NCI-H748 (cell line): ENCODE data around the gene TEX22.
A peak's percentile ranks its signal among the peaks of the same experiment; 100 is the strongest.

Experiments
- DNase-seq: peaks from one replicate; lab custom pipeline; 2025; ENCODE audit not compliant: unreplicated experiment; lab: John Stamatoyannopoulos, UW

Gene TEX22

GRCh38 chr14:105398726-105399465, 558 bp downstream of the TEX22 start:
- peak; percentile 89 for DNase-seq

DNA sequence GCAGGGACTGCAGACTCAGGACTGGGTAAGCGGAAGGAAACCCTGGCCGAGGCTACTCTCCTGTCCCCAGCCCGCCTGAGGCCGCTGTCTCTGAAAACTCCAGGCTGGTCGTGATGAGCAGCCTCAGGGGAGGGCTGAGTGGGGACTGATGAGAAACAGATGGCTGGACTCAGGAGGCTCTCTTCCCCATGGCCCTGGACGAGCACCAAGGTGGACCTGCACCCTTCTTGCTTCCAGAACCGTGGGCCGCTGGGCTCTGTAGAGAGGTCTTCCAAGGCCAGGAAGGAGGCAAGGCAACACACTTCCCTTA, 1.1 kb downstream of the TEX22 start:
- DNase-seq = no peak

GRCh38 chr14:105400016-105400415, 1.7 kb downstream of the TEX22 start:
- DNase-seq = no peak

GRCh38 chr14:105401699-105402098, 3.4 kb downstream of the TEX22 start:
- no peak for DNase-seq

DNA sequence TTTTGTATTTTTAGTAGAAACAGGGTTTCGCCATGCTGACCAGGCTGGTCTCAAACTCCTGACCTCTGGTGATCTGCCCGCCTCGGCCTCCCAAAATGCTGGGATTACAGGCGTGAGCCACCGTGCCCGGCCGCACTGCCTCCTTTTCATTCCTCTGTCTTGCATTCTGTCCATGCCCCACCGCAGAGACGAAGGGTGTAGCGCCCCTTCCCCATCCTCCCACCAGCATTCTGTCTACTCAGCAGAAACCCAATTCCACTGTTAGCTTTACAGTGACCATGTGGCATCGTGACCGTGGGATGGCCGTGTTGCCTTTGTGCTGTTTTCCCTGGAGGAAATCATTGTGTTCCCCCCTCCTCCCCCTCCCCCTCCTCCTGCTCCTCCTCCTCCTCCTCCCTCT, 10.3 kb downstream of the TEX22 start:
- DNase-seq = no peak

DNA sequence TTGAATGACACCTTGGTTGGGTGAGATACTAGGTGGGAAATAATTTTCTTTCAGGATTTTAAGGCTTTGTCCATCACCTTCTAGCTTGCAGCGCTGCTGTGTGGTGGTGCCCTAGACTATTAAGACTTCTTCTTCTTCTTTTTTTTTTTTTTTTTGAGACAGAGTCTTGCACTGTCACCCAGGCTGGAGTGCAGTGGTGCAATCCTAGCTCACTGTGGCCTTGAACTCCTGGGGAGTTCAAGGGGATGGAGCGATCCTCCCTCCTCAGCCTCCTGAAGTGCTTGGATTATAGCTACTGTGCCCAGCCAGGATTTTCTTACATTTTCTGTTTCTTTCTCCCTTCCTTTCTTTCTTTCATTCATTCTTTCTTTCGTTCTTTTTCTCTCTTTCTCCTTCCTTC, 11.0 kb downstream of the TEX22 start:
- no peak for DNase-seq

DNA sequence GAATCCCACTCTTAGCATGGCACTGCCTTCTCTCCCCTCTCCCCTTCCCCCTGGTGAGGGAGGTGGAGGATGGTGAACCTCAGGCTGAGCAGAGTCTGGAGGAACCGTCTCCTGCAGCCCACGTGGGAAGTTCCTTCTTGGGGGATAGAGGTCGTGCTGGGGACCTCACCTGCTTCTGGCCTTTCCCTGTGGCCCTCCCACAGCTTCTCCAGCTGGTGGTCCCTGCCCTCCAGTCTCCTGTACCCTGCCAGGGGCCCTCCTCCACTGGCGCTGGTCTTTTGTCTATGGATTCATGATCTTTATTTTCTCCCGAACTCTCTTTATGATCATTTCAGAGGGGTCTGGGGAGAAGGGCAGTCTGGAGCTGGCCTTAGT, 12.3 kb downstream of the TEX22 start:
- DNase-seq = no peak

DNA sequence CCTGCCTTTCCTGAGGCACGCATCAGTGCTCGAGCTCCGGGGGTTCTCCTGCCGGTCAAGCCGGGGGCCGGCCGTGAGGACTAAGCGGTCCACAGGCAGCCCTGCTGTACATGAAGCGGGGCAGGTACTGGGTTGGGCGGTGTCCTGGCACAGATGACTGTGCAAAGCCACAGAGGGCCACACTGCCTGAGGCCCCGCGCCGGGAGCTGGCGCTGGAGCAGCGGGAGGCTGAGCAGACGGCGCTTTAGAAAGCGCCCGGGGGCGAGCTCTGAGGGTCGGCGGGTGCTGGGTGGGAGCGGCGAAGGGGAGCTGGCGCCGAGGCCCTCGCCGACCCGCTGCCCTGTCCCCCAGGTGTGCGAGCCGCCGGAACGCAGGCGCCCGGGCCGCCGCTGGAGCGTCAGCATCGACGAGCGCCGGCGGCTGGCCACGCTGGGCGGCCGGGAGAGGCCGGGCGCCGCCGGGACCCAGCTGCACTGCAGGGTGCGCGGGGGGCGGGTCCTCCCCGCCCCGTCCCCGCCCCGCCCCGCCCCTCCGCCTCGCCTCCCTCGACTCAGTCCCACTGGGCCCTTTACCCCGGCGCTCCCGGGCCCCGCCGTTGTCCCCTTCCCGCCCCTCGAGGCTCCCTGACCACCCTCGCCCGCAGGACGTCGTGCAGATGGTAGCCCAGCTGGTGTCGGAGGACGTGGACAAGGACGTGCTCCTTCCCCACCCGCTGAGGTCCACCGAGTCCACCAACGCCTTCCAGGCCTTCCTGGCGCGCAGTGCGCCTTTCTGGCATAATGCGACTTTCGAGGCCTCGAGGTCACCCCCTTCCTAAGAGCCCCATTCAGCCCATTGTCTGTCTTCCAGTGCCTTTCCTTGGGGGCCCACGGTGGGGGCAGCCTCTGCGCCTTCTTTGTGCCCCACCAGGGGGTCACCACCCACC, 12.9 kb downstream of the TEX22 start:
- peak; percentile 72 for DNase-seq

- DNase-seq = no peak
Observed at GRCh38 chr14:105411985-105412770, 13.8 kb downstream of the TEX22 start.

DNA sequence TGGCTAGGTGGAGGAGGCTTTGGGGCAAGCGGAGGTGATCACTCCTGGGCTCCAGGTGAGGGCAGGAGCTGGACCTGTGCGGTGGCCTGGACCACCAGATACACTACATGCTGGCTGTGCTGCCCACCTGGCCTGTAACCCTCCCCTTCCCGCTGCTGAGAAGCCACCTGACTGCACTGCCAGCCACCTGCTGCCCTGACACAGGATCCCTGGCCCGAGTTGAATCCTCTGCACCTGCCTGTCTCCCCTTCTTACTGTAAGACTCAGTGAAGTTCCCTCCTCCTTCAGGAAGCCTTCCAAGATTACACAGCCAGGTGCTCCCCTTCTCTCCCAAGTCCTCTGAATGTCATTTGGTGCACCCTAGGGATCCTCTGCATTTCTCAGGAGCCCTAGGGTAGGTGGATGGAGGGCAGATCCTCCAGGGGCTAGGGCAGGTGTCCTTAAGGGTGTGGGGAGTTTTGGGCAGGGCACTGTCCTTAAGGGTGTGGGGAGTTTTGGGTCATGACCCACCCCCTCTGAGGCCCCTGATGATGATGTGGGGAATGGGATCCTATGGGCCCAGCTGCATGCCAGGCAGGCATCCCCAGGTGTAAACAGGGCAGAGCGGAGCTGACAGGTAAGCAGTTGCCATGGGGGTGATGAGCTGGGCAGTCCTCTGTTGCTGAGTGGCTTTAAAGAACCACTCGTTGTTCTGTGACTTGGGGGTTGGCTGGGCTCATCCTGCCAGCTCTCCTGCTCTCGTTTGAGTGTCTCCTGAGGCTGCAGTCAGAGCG, 14.6 kb downstream of the TEX22 start:
- DNase-seq = peak; percentile 33

DNA sequence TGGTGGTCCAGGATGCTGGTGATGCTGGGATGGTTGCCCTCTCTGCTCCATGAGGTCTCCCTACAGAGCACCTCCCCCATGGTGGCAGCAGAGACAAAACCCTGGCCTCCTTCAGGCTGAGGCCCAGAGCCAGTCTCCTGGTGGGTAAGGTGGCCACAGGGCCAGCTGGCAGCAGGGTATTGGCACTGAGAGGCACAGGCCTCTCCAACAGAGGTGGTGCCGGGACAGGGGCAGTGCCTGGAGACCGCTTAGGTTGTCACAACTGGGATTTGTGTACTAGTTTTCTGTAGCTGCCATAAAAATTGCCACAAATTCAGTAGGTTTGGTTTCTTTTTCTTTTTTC, 15.2 kb downstream of the TEX22 start:
- no peak for DNase-seq

DNA sequence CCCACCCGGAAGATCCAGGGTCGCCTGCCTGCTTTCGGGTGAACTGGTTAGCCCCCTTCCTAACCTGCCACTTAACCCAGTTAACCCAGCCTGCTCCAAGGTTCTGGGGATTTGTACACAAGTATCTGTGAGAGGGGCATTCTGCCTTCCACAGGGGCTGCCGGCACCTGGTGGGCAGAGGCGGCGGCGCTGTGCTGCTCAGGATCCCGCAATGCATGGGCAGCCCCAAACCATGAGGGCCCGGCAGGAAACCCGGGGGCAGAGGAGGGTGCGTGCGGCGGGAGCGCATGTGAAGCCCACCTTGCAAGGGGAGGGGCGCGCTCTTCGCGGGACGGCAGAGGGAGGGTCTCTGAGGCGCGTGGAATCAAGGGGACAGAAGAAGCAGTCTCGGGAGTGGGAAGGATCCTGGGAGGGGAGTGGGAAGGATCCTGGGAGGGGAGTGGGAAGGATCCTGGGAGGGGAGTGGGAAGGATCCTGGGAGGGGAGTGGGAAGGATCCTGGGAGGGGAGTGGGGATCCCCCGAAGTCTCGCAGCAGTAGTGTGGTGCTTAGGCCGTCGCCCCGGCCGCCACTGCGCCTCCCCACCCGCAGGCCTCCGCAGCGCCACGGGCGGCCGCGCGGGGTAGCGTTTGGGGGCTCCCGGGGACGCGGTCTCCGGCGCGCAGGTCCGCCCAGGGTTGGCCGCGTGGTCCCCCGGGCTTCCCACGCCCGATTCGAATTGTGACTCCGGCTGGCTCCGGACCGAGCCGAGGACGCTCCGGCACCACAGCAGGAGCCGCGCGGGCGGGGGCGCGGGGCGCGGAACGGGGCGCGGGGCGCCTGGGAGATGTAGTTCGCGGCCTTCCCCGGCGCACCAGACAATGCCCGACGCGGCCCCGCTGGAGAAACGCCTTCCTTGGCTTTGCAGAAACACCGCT, 16.4 kb downstream of the TEX22 start:
- DNase-seq = peak; percentile 88

DNA sequence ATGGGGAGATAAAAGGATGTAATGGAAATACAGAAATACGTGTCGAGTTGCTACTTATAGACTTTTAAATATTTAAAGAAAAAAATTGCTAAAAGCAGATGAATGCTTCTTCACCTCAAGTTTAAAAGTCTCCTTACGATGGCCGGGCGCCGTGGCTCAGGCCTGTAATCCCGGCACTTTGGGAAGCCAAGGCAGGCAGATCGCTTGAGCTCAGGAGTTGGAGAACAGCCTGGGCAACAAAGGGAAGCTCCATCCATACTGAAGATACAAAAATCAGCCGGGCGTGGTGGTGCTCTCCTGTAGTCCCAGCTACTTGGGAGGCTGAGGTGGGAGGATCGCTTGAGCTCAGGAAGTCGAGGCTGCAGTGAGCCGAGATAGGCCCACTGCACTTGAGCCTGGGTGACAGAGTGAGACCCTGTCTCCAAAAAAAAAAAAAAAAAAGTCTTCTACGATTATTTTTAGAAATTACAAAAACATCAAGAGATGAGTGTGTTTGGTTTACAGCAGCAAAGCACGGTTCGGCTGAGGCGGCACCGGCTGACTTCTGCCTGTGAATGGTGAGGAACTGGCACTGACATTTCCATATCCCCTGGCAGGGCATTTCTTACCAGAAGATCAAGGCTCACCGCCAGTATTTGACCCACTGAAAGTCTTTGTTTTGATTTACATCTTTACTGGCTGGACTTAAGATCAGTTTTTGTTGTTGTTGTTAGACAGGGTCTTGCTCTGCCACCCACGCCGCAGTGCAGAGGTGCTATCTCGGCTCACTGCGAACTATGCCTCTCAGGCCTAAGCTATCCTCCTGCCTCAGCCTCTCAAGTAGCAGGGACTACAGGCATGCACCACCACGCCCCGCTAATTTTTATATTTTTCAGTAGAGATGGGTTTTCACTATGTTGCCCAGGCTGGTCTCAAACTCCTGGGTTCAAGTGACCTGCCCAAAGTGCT, 17.4 kb downstream of the TEX22 start:
- DNase-seq = no peak

- DNase-seq = no peak
Observed at GRCh38 chr14:105416671-105417070, 18.3 kb downstream of the TEX22 start.

GRCh38 chr14:105417690-105418121, 19.4 kb downstream of the TEX22 start:
- DNase-seq = no peak

DNA sequence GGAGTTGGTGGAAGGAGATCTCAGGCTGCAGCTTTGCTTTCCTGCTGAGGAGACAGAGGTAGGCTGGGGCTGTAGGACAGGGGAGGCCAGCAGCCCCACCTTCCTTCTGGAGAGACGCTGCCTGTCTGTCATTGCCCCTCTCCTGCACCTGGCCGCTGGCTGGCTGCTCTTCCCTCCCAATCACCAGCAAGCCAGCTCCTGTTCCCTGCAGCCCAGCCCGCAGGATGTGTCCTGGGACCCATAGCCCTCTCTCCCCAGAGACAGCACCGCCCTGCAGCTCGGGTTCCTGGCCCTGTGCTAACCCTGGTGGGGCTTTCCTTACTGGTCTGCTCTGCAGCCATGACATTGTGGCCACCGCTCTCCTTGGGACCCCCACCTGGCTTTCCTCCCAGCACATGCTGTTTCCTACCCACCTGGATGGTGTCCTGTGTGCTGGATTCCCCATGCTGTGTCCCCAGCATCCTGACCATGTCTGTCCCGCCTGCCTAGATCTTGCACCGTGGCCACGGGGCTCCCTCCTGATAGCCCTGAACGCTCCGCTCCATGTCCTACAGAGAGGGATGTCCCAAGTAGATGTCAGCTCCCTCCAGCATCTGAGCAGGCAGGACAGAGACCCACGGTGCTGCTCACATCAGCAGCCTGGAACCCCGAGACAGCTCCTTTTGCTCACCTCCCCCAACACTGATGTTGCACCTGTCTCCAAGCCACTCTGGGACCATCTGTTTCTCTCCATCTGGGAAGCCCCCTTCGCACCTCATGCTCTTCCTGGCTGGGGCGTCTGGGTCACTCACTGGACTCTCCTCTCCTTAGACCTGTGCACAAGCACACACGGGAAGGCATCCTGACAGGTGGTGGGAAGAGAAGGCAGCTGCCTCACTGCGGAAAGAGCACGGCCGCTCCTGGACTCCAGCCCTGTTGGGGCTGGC, 20.2 kb downstream of the TEX22 start:
- DNase-seq = peak; percentile 69

GRCh38 chr14:105419195-105420091, 21.1 kb downstream of the TEX22 start, which contains the start of gene MTA1:
Gene MTA1 (plus strand): TSS chr14:105419827. CDS start chr14:105420036, 209 bp downstream.
- peak; percentile 69 for DNase-seq
